Testis (tissue), 2 donors: ENCODE results near the gene LSM12.

Experiments
- CTCF ChIP-seq, 3 experiments: fragments of 450-650 bp in 2 of 3; fragments of 200-600 bp in 1 of 3; sonication (generic) in 1 of 3; IDR thresholded peaks; one replicate each; pipeline ENCODE4 v1.5.1; 2016 to 2019; ENCODE audit warnings: antibody characterized with exemption in 3 of 3, mild to moderate bottlenecking in 2 of 3, moderate library complexity in 1 of 3
- POLR2A ChIP-seq: fragments of 450-650 bp; IDR thresholded peaks from one replicate; pipeline ENCODE4 v1.6.1; 2017; ENCODE audit warnings: antibody characterized with exemption, mild to moderate bottlenecking, moderate library complexity

- no peak for TF ChIP-seq CTCF (IDR thresholded peaks at IDR 0.05)
- no peak for TF ChIP-seq POLR2A
Observed at GRCh38 chr17:44063704-44064639, 2.5 kb downstream of the LSM12 start.
